ENCODE data around the gene GNGT1.

- TF ChIP-seq CTCF (IDR thresholded peaks at IDR 0.05) (no peak), ZFX (IDR thresholded peaks at IDR 0.05; ENCODE audit: borderline replicate concordance) (no peak)
These were observed 21.8 kb upstream of the GNGT1 start for GRCh38 chr7:93884541-93884940.

All from 22Rv1 (cell line).